K562 (cell line): ENCODE results near the gene CARD9. TPM values are rescaled to one million over a fixed set of nuclear protein-coding genes. Genes with fewer than 3 reads are reported as not detected.

ENCODE experiments used
- ATAC-seq: fragments of 200-7000 bp; cut with Tn5 transposase; 3 replicates; pipeline ENCODE4 v1.9.1; 2020; ENCODE audit warnings: moderate library complexity
- BruUV-seq: library from RNA; stranded (reverse); fragments of 400-500 nt; replicated peaks from 2 replicates; lab custom pipeline; 2021; lab: Mats Ljungman, UMichigan
- CTCF ChIA-PET: fragments of 300-600 bp; formaldehyde crosslinking; extraction: SDS; loops from one replicate; lab custom pipeline; 2021; ENCODE audit warnings: low intra/inter-chr PET ratio; lab: Yijun Ruan, JAX
- POLR2A ChIA-PET: fragments of 300-600, 350-650 bp; sonication (Branson Sonifier 250); formaldehyde crosslinking; extraction: SDS; loops from one replicate; lab custom pipeline; 2021; ENCODE audit warnings: antibody characterized with exemption, inconsistent platforms; lab: Yijun Ruan, JAX
- DNase-seq, 4 experiments: peaks; one replicate each; pipeline versions ENCODE4 v3.0.0 to v3.0.0-alpha.2; 2011 to 2018; ENCODE audit warnings: low spot score in 3 of 4, mixed read lengths in 3 of 4; ENCODE audit errors: extremely low read depth in 1 of 4
- FAIRE-seq: peaks from 2 replicates; lab custom pipeline; 2011; peaks lifted over from hg19 to GRCh38; lab: Jason Lieb, UNC
- H2AFZ ChIP-seq: 2 replicates; pipeline ENCODE4 v1.6.0; 2011; ENCODE audit warnings: low read depth, low read length, control low read depth, inconsistent platforms
- H3K27ac ChIP-seq: fragments of 200-600 bp; 3 replicates; pipeline ENCODE4 v1.8.0; 2011; ENCODE audit warnings: low read depth, mild to moderate bottlenecking, control low read depth, inconsistent platforms, low read length, moderate library complexity, mixed read lengths; ENCODE audit errors: extremely low read depth
- H3K27me3 ChIP-seq, 2 experiments: fragments of 300-600 bp in 1 of 2; 2 replicates in 1 of 2; 3 replicates in 1 of 2; pipeline versions ENCODE4 v1.6.0 to v1.8.0; 2011; ENCODE audit warnings: inconsistent platforms in 2 of 2, low read length in 2 of 2, mild to moderate bottlenecking in 1 of 2, mixed read lengths in 1 of 2, moderate library complexity in 1 of 2; ENCODE audit not compliant: control insufficient read depth in 2 of 2, insufficient read depth in 2 of 2
- H3K36me3 ChIP-seq: fragments of 300-600 bp; 3 replicates; pipeline ENCODE4 v1.8.0; 2011; ENCODE audit warnings: mild to moderate bottlenecking, low read length, inconsistent platforms; ENCODE audit not compliant: control insufficient read depth, insufficient read depth
- H3K4me1 ChIP-seq, 2 experiments: fragments of 200-600 bp in 1 of 2; replicated peaks in 1 of 2; 2 replicates in 1 of 2; 3 replicates in 1 of 2; pipeline versions ENCODE4 v1.5.1 to v1.8.0; 2011; ENCODE audit warnings: inconsistent platforms in 2 of 2, low read length in 2 of 2, mild to moderate bottlenecking in 1 of 2, mixed read lengths in 1 of 2, moderate library complexity in 1 of 2; ENCODE audit not compliant: control insufficient read depth in 2 of 2, insufficient read depth in 2 of 2
- H3K4me2 ChIP-seq: 2 replicates; pipeline ENCODE4 v1.6.1; 2011; ENCODE audit warnings: low read length, control low read depth, inconsistent platforms, mixed read lengths; ENCODE audit not compliant: insufficient read depth
- H3K4me3 ChIP-seq: fragments of 200-600 bp; sonication (generic), shearing (Covaris generic); 2 replicates; pipeline ENCODE4 v1.5.1; 2016; ENCODE audit warnings: control low read depth, inconsistent platforms
- H3K79me2 ChIP-seq: fragments of 200-600 bp; 3 replicates; pipeline ENCODE4 v1.8.0; 2011; ENCODE audit warnings: low read length, inconsistent platforms; ENCODE audit not compliant: control insufficient read depth, insufficient read depth
- H3K9ac ChIP-seq, 2 experiments: 2 replicates each; pipeline versions ENCODE4 v1.6.0 to v1.6.1; 2011; ENCODE audit warnings: low read depth in 2 of 2, low read length in 2 of 2, control low read depth in 1 of 2, inconsistent platforms in 1 of 2, mild to moderate bottlenecking in 1 of 2, mixed read lengths in 1 of 2; ENCODE audit not compliant: insufficient read depth in 1 of 2
- H3K9me1 ChIP-seq: one replicate; pipeline ENCODE4 v1.6.0; 2011; ENCODE audit warnings: inconsistent platforms, mild to moderate bottlenecking, low read length, moderate library complexity; ENCODE audit not compliant: control insufficient read depth, insufficient read depth
- H3K9me3 ChIP-seq: replicated peaks from 2 replicates; pipeline ENCODE4 v1.5.1; 2011; ENCODE audit warnings: low read depth, low read length, inconsistent platforms; ENCODE audit not compliant: control insufficient read depth, insufficient read depth
- H4K20me1 ChIP-seq: replicated peaks from 2 replicates; pipeline ENCODE4 v1.6.1; 2011; ENCODE audit warnings: low read length, inconsistent platforms, mixed read lengths; ENCODE audit not compliant: control insufficient read depth, insufficient read depth
- ASH1L ChIP-seq: fragments of 450-650 bp; IDR thresholded peaks from 2 replicates; pipeline ENCODE4 v1.6.1; 2018; ENCODE audit warnings: borderline replicate concordance, mild to moderate bottlenecking, low read depth; ENCODE audit not compliant: partially characterized antibody
- FOXK1 ChIP-seq: sonication (generic); formaldehyde crosslinking; IDR thresholded peaks from 2 replicates; pipeline ENCODE4 v1.8.0; 2022; ENCODE audit warnings: missing genetic modification reagents, mild to moderate bottlenecking, borderline replicate concordance
- JUND ChIP-seq, 2 experiments: IDR thresholded peaks; 2 replicates in 1 of 2; 3 replicates in 1 of 2; pipeline ENCODE4 v1.6.1; 2011; ENCODE audit warnings: borderline replicate concordance in 2 of 2, low read depth in 2 of 2, low read length in 2 of 2, improper control_type of control experiment in 1 of 2, missing biosample characterization in 1 of 2, missing genetic modification characterization in 1 of 2, missing genetic modification reagents in 1 of 2
- MEIS2 ChIP-seq: fragments of 450-650 bp; IDR thresholded peaks from 2 replicates; pipeline ENCODE4 v1.6.1; 2014; ENCODE audit warnings: mild to moderate bottlenecking; ENCODE audit not compliant: partially characterized antibody
- NCOA2 ChIP-seq, 2 experiments: fragments of 450-650 bp; IDR thresholded peaks; 2 replicates each; pipeline ENCODE4 v1.6.1; 2018; ENCODE audit warnings: mild to moderate bottlenecking in 2 of 2, moderate library complexity in 1 of 2; ENCODE audit not compliant: partially characterized antibody in 2 of 2
- NEUROD1 ChIP-seq: fragments of 150-350 bp; IDR thresholded peaks from 2 replicates; pipeline ENCODE4 v1.6.1; 2014; ENCODE audit warnings: borderline replicate concordance, low read length, low read depth; ENCODE audit not compliant: partially characterized antibody
- POLR2G ChIP-seq: fragments of 200-400 bp; formaldehyde crosslinking; IDR thresholded peaks from 2 replicates; pipeline ENCODE4 v1.6.1; 2017; ENCODE audit warnings: low read depth, mild to moderate bottlenecking, antibody characterized with exemption, low read length, moderate library complexity
- RAD21 ChIP-seq, 2 experiments: fragments of 250-450 bp in 1 of 2; fragments of 450-650 bp in 1 of 2; sonication (Bioruptor Pico) in 1 of 2; formaldehyde crosslinking in 1 of 2; IDR thresholded peaks in 1 of 2; conservative IDR thresholded peaks in 1 of 2; 2 replicates each; pipeline versions ENCODE4 v1.4.0 to v1.8.0; 2020 to 2022; ENCODE audit warnings: mild to moderate bottlenecking in 2 of 2, moderate library complexity in 1 of 2
- RBFOX2 ChIP-seq: fragments of 200-400 bp; formaldehyde crosslinking; IDR thresholded peaks from 2 replicates; pipeline ENCODE4 v1.6.1; 2017; ENCODE audit warnings: low read depth, mild to moderate bottlenecking, low read length, moderate library complexity
- SMAD2 ChIP-seq: fragments of 150-350 bp; IDR thresholded peaks from 2 replicates; pipeline ENCODE4 v1.6.1; 2014; ENCODE audit warnings: low read depth, mild to moderate bottlenecking, low read length
- SRSF9 ChIP-seq: fragments of 200-400 bp; formaldehyde crosslinking; IDR thresholded peaks from 2 replicates; pipeline ENCODE4 v1.6.1; 2017; ENCODE audit warnings: low read depth, low read length, borderline replicate concordance
- TCFL5 ChIP-seq: fragments of 250-450 bp; sonication (Bioruptor Pico); conservative IDR thresholded peaks from 2 replicates; pipeline ENCODE4 v1.6.1; 2021; ENCODE audit warnings: mild to moderate bottlenecking, moderate library complexity, matching md5 sums
- XRCC5 ChIP-seq: fragments of 200-400 bp; formaldehyde crosslinking; IDR thresholded peaks from 2 replicates; pipeline ENCODE4 v1.6.1; 2017; ENCODE audit warnings: low read depth, mild to moderate bottlenecking, low read length
- ZNF134 ChIP-seq: fragments of 250-450 bp; sonication (Bioruptor Pico); conservative IDR thresholded peaks from 2 replicates; pipeline ENCODE4 v1.4.0; 2020
- ZNF274 ChIP-seq: IDR thresholded peaks from 2 replicates; pipeline ENCODE4 v1.6.1; 2011; ENCODE audit warnings: low read depth, mild to moderate bottlenecking, low read length, moderate library complexity, borderline replicate concordance
- WGBS: fragments of 100-300 bp; shearing (Covaris generic); methylation state at CpG from one replicate; pipeline ENCODE4 v1.1.6; 2016; ENCODE audit warnings: low coverage, mixed read lengths; ENCODE audit not compliant: insufficient coverage; ENCODE audit errors: missing lambda C conversion rate; 5-methylcytosine and 5-hydroxymethylcytosine counted together
- in situ Hi-C: fragments of 300-500 bp; cut with MboI; formaldehyde crosslinking; loops from 4 replicates; pipeline ENCODE4 v1.15.0; 2018; ENCODE audit warnings: inconsistent platforms, mixed read lengths
- intact Hi-C: fragments of 100-400 bp; cut with micrococcal nuclease; formaldehyde crosslinking; loops from 2 replicates; pipeline ENCODE4 v1.14.2; 2022
- polyA plus RNA-seq, 8 experiments: library from polyadenylated mRNA; depleted of rRNA in 4 of 8; stranded (reverse) in 5 of 8; unstranded in 3 of 8; fragments of >200 nt; fragmentation: Nextera tagmentation in 2 of 8; fragmentation: Illumina TruSeq in 1 of 8; extraction: Ambion mirVana in 2 of 8; extraction: Trizol in 1 of 8; gene quantifications; 2 replicates each; pipeline versions ENCODE4 v1.2.1 to v1.2.3, GENCODE V29; 2011 to 2014; ENCODE audit warnings: inconsistent platforms in 1 of 8, missing spikeins in 1 of 8
- total RNA-seq, 7 experiments: library from RNA; depleted of rRNA in 6 of 7; stranded (reverse); fragments of >200 nt in 6 of 7; fragmentation: Illumina TruSeq in 2 of 7; extraction: Trizol in 2 of 7; gene quantifications; 2 replicates each; pipeline versions ENCODE4 v1.2.1 to v1.2.3, GENCODE V29; 2011 to 2021; ENCODE audit warnings: low replicate concordance in 1 of 7
- TF ChIP-seq, protein P1 (sequence below): fragments of 450-650 bp; conservative IDR thresholded peaks from 2 replicates; pipeline ENCODE4 v1.6.1; 2016; ENCODE audit warnings: missing genetic modification characterization, low read depth, mild to moderate bottlenecking, control low read depth, missing compliant biosample characterization
- TF ChIP-seq, protein P2 (sequence below): fragments of 450-650 bp; formaldehyde crosslinking; IDR thresholded peaks from 2 replicates; pipeline ENCODE4 v1.4.0; 2022; ENCODE audit warnings: missing genetic modification characterization

The CARD9 gene
- total and polyA plus RNA-seq, 9 of the 15 experiments (the other 6 are each of a cell fraction or from before 2014, with no cell fraction given) = 1.7 to 53.0 (median 9.7) TPM

DNA sequence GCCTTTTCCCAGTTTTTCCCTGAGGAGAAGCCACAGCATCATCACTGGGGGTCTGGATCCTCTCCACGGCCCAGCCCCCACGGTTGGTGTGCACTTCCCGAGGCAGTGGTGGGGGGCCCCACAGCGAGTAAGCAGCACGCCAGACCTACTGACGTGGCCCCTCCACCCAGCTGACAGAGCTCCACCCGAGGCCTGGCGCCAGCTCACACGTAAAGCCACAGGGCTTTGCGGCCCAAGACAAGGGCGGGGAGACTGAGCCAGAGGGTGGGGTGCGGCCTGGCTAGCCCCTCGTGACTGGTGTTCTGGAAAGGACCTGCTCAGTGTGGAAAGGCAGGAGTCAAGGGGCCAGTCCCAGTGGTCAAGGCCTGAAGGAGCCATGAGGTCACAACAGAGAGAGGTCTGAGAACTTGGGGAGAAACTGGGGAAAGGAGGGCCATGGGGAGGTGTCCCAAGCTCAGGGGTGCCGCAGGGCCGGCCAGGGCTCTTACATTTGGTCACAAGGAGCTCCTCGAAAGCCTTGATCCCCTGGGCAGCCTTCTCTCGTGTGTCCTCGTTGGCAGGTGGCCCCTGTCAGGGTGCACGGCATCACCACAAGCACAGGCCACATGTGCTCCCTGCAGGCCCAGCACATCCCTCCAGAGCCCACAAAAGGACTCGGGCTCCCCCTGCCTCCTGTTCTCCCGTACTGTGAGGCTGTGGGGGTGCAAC, 21.0 kb upstream of the CARD9 start:
- Histone ChIP-seq H3K4me2 (no peak overlapping the region), H3K4me1 (peaks cover 7 to 32% of the 10 kb centered on the region in 2 experiments; a peak in 4 of 5 replicates), H3K9me3 (no peaks in the 10 kb centered on the region), H3K27ac (no peak overlapping the region), H3K4me3 (no peak overlapping the region), H2AFZ (no peak overlapping the region), H3K36me3 (peaks cover 88% of the 10 kb centered on the region)
- ATAC-seq (no peak), DNase-seq (no peak)
- BruUV-seq = no TSS peak
- intact Hi-C loops = no loop called here
- TF ChIP-seq ZNF274 (no peak), NCOA2 (IDR thresholded peaks at IDR 0.05; ENCODE audit: partially characterized antibody in 2 of 2) (no peak), SRSF9 (no peak), ZNF134 (CRISPR knock-in tag) (no peak), SMAD2 (no peak), MEIS2 (no peak), POLR2G (peak; percentile 60), FOXK1 (CRISPR knock-in tag) (no peak), NEUROD1 (no peak), JUND (IDR thresholded peaks at IDR 0.05; ENCODE audit: borderline replicate concordance, low read depth, low read length) (no peak), JUND (tag; IDR thresholded peaks at IDR 0.05; ENCODE audit: borderline replicate concordance, low read depth, low read length) (no peak), RAD21 (CRISPR knock-in tag; conservative IDR thresholded peaks at IDR 0.05 in 1 of 2, IDR thresholded peaks at IDR 0.05 in 1 of 2) (no peak), ASH1L (no peak), RBFOX2 (peak; percentile 27), XRCC5 (no peak), TCFL5 (CRISPR knock-in tag) (no peak)
- TF ChIP-seq, protein P1, sequence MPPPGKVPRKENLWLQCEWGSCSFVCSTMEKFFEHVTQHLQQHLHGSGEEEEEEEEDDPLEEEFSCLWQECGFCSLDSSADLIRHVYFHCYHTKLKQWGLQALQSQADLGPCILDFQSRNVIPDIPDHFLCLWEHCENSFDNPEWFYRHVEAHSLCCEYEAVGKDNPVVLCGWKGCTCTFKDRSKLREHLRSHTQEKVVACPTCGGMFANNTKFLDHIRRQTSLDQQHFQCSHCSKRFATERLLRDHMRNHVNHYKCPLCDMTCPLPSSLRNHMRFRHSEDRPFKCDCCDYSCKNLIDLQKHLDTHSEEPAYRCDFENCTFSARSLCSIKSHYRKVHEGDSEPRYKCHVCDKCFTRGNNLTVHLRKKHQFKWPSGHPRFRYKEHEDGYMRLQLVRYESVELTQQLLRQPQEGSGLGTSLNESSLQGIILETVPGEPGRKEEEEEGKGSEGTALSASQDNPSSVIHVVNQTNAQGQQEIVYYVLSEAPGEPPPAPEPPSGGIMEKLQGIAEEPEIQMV = no peak
- TF ChIP-seq, protein P2, sequence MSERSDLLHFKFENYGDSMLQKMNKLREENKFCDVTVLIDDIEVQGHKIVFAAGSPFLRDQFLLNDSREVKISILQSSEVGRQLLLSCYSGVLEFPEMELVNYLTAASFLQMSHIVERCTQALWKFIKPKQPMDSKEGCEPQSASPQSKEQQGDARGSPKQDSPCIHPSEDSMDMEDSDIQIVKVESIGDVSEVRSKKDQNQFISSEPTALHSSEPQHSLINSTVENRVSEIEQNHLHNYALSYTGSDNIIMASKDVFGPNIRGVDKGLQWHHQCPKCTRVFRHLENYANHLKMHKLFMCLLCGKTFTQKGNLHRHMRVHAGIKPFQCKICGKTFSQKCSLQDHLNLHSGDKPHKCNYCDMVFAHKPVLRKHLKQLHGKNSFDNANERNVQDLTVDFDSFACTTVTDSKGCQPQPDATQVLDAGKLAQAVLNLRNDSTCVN = no peak
- TF ChIP-seq, all 486 proteins: peak for 2
- peak overlapping the region in 1 of 2 experiments; percentile 57; a peak in 1 of 4 replicates for H3K9ac ChIP-seq
- WGBS = 94% methylated on average over 21 of the region's 21 CpGs
- no peaks in the 10 kb centered on the region for H3K27me3 ChIP-seq
- peaks cover 19% of the 10 kb centered on the region for H3K79me2 ChIP-seq
- ChIA-PET CTCF (no interaction called here), POLR2A (interaction anchor here (0.6 to 1.0 kb wide), 3 partner anchors 9 to 29 kb away, joined by 3 to 5 read pairs (median 3); no protein-coding TSS in a partner anchor)
- H3K9me1 ChIP-seq = no peaks in the 10 kb centered on the region
- FAIRE-seq = no peak
- in situ Hi-C loops = no loop called here
- H4K20me1 ChIP-seq = no peaks in the 10 kb centered on the region; the same call in 1 of the 2 replicates
